ENCODE data around the gene ATP2C2. TPM values are rescaled to one million over a fixed set of nuclear protein-coding genes. Genes with fewer than 3 reads are reported as not detected.

Gene ATP2C2
- total RNA-seq, 1 experiment from 2014 or later = 4.0 TPM

GRCh38 chr16:84498859-84499620, 130.7 kb downstream of the ATP2C2 start:
- H3K4me3 Mint-ChIP-seq = no peak overlapping the region
- no peak overlapping the region for H2AFZ ChIP-seq (ENCODE audit: low read length)
- H4K91ac ChIP-seq (ENCODE audit: insufficient read length, low read depth, low read length) = no peak overlapping the region
- no peaks in the 10 kb centered on the region for H4K20me1 ChIP-seq (ENCODE audit: control insufficient read depth, insufficient read depth, insufficient read length)
- H3K27ac ChIP-seq (ENCODE audit: insufficient read length, low read depth, low read length) = no peak overlapping the region
- H3K56ac ChIP-seq (ENCODE audit: insufficient read length, low read depth, low read length) = no peak overlapping the region
- H3K79me1 ChIP-seq (ENCODE audit: insufficient read depth, low read depth, low read length, poor library complexity, severe bottlenecking) = no peaks in the 10 kb centered on the region
- H3K4me2 ChIP-seq (ENCODE audit: insufficient read depth, insufficient read length, low read length) = no peak overlapping the region
- H3K4me1 ChIP-seq (ENCODE audit: insufficient read depth, low read length) = no peaks in the 10 kb centered on the region
- no peak overlapping the region for H3K4ac ChIP-seq (ENCODE audit: low read depth, low read length)
- H2BK20ac ChIP-seq (ENCODE audit: low read depth, low read length, poor library complexity, severe bottlenecking) = no peak overlapping the region
- H3K14ac ChIP-seq (ENCODE audit: insufficient read depth, low read length) = no peak overlapping the region
- H2AK5ac ChIP-seq (ENCODE audit: insufficient read length, low read length) = no peak overlapping the region
- no peak overlapping the region for H3T11ph ChIP-seq (ENCODE audit: low read length)
- no peak overlapping the region for H3K9ac ChIP-seq (ENCODE audit: extremely low read depth, insufficient read length, low read length)
- H3K79me2 ChIP-seq (ENCODE audit: insufficient read depth, low read length) = no peaks in the 10 kb centered on the region
- no CpG with 5 or more reads among the region's 13 CpGs for WGBS (ENCODE audit: extremely low coverage, insufficient read length, low lambda C conversion rate)
- H3K23ac ChIP-seq (ENCODE audit: insufficient read length, low read depth, low read length) = no peak overlapping the region
- H3K36me3 Mint-ChIP-seq (ENCODE audit: insufficient read depth in 1 of 3, low read depth in 3 of 3) = peaks cover 24 to 54% (median 43%) of the 10 kb centered on the region in 3 experiments
- H3K4me1 Mint-ChIP-seq = peaks cover 8 to 10% of the 10 kb centered on the region in 2 experiments
- H3K27me3 Mint-ChIP-seq (ENCODE audit: low read depth) = no peaks in the 10 kb centered on the region
- DNase-seq = no peak
- no peaks in the 10 kb centered on the region for H3K9me3 ChIP-seq (ENCODE audit: control insufficient read depth, low read depth, low read length)
- H4K5ac ChIP-seq (ENCODE audit: insufficient read length, low read depth, low read length) = no peak overlapping the region
- no peaks in the 10 kb centered on the region for H3K27me3 ChIP-seq (ENCODE audit: insufficient read depth, low read length)
- peaks cover 4% of the 10 kb centered on the region for H3K23me2 ChIP-seq (ENCODE audit: insufficient read length, low read depth, low read length, poor library complexity, severe bottlenecking)
- no peak overlapping the region for H4K8ac ChIP-seq (replicated peaks; ENCODE audit: insufficient read length, low read depth, low read length)
- no peak overlapping the region for H2BK5ac ChIP-seq (ENCODE audit: insufficient read length, low read length)
- H2BK15ac ChIP-seq (ENCODE audit: low read depth, low read length) = no peak overlapping the region
- H2BK12ac ChIP-seq (ENCODE audit: insufficient read length, low read depth, low read length) = no peak overlapping the region
- H3K18ac ChIP-seq (ENCODE audit: insufficient read length, low read depth, low read length) = no peak overlapping the region
- H3K27ac Mint-ChIP-seq = no peak overlapping the region
- H2BK120ac ChIP-seq (ENCODE audit: low read depth, low read length, poor library complexity, severe bottlenecking) = no peak overlapping the region
- peaks cover 5 to 12% of the 10 kb centered on the region in 2 experiments for H3K9me3 Mint-ChIP-seq
- TF ChIP-seq CTCF (conservative IDR thresholded peaks at IDR 0.05) = no peak

Measured in H9 (cell line).